A673 (cell line): ENCODE measurements around the gene CHTF18. TPM values are rescaled to one million over a fixed set of nuclear protein-coding genes. Genes with fewer than 3 reads are reported as not detected.

Experiments used
- BruUV-seq: library from RNA; stranded (reverse); fragments of 400-500 nt; replicated peaks from 2 replicates; lab custom pipeline; 2021; lab: Mats Ljungman, UMichigan
- CTCF ChIA-PET: fragments of 300-600 bp; sonication (Branson Sonifier 250); formaldehyde crosslinking; loops from one replicate; lab custom pipeline; 2022; ENCODE audit warnings: antibody characterized with exemption; lab: Charles Lee
- POLR2A ChIA-PET: fragments of 300-600 bp; sonication (Branson Sonifier 250); formaldehyde crosslinking; loops from one replicate; lab custom pipeline; 2022; ENCODE audit warnings: antibody characterized with exemption; ENCODE audit not compliant: low non-redundant PET; lab: Charles Lee
- DNase-seq: peaks from one replicate; pipeline ENCODE4 v3.0.0-alpha.2; 2015; ENCODE audit warnings: low spot score
- H3K27ac ChIP-seq: fragments of 200-600 bp; sonication (generic); 2 replicates; pipeline ENCODE4 v1.5.1; 2016; ENCODE audit warnings: mixed run types, low read depth, mild to moderate bottlenecking, mixed read lengths, antibody characterized with exemption, low read length; ENCODE audit not compliant: poor library complexity, severe bottlenecking
- H3K27me3 ChIP-seq: fragments of 200-600 bp; sonication (generic); replicated peaks from 2 replicates; pipeline ENCODE4 v1.6.1; 2017; ENCODE audit warnings: mixed run types, low read depth, mild to moderate bottlenecking, mixed read lengths, antibody characterized with exemption, low read length; ENCODE audit not compliant: insufficient read depth, poor library complexity
- H3K36me3 ChIP-seq: fragments of 200-600 bp; sonication (generic); 2 replicates; pipeline ENCODE4 v1.6.1; 2016; ENCODE audit warnings: mixed run types, mild to moderate bottlenecking, mixed read lengths, antibody characterized with exemption, low read length; ENCODE audit not compliant: insufficient read depth, poor library complexity, severe bottlenecking
- H3K4me1 ChIP-seq: fragments of 200-600 bp; sonication (generic); 2 replicates; pipeline ENCODE4 v1.6.1; 2017; ENCODE audit warnings: mixed run types, mild to moderate bottlenecking, mixed read lengths, antibody characterized with exemption, low read length; ENCODE audit not compliant: insufficient read depth, poor library complexity, severe bottlenecking
- H3K4me3 ChIP-seq: fragments of 200-600 bp; sonication (generic); 2 replicates; pipeline ENCODE4 v1.5.1; 2016; ENCODE audit warnings: low read depth, mixed run types, mild to moderate bottlenecking, mixed read lengths, low read length; ENCODE audit not compliant: poor library complexity, severe bottlenecking
- H3K9me3 ChIP-seq: fragments of 200-600 bp; sonication (generic); 2 replicates; pipeline ENCODE4 v1.6.1; 2016; ENCODE audit warnings: mixed run types, low read depth, mild to moderate bottlenecking, mixed read lengths, antibody characterized with exemption, low read length; ENCODE audit not compliant: poor library complexity, severe bottlenecking
- CTCF ChIP-seq: fragments of 300-800, 200-600 bp; sonication (generic); conservative IDR thresholded peaks from 2 replicates; pipeline ENCODE4 v1.5.1; 2017; ENCODE audit warnings: low read depth, mild to moderate bottlenecking, antibody characterized with exemption, low read length, moderate library complexity, mixed read lengths
- EZH2 ChIP-seq: fragments of 200-600 bp; sonication (generic); IDR thresholded peaks from 2 replicates; pipeline ENCODE4 v1.6.1; 2017; ENCODE audit warnings: borderline replicate concordance, low read depth, mild to moderate bottlenecking, mixed read lengths, antibody characterized with exemption, low read length; ENCODE audit not compliant: poor library complexity, severe bottlenecking
- intact Hi-C: fragments of 100-400 bp; cut with micrococcal nuclease; formaldehyde crosslinking; loops from one replicate; pipeline ENCODE4 v1.10.0; 2022; ENCODE audit not compliant: unreplicated experiment
- total RNA-seq: library from RNA; stranded (reverse); gene quantifications from 2 replicates; pipeline ENCODE4 v1.2.3, GENCODE V29; 2021

Gene CHTF18
- total RNA-seq, 1 experiment from 2014 or later: 125 TPM

- Histone ChIP-seq H3K27me3 (peaks cover 10% of the 10 kb centered on the region), H3K27ac (no peak overlapping the region), H3K4me1 (no peaks in the 10 kb centered on the region), H3K36me3 (peaks cover 5% of the 10 kb centered on the region), H3K9me3 (no peaks in the 10 kb centered on the region), H3K4me3 (no peak overlapping the region)
- ChIA-PET CTCF (no interaction called here), POLR2A (interaction anchor here (0.5 kb wide), 1 partner anchor 26 kb away, joined by 4 read pairs; no protein-coding TSS in a partner anchor)
- DNase-seq: peak; percentile 39
- BruUV-seq: no TSS peak
- intact Hi-C loops: no loop called here
- TF ChIP-seq EZH2 (no peak), CTCF (no peak)
Observed at GRCh38 chr16:782766-783403, 5.5 kb upstream of the CHTF18 start.

- BruUV-seq: no TSS peak
- H3K9me3 ChIP-seq: no peaks in the 10 kb centered on the region
- no peak overlapping the region for H3K4me3 ChIP-seq
- TF ChIP-seq CTCF (no peak), EZH2 (no peak)
- DNase-seq: no peak
- intact Hi-C loops: no loop called here
- POLR2A ChIA-PET: interaction anchor here (0.5 to 0.8 kb wide), 2 partner anchors 26 to 463 kb away, joined by 3 to 4 read pairs; no protein-coding TSS in a partner anchor
- no peaks in the 10 kb centered on the region for H3K4me1 ChIP-seq
- peaks cover 10% of the 10 kb centered on the region for H3K27me3 ChIP-seq
- no peak overlapping the region for H3K27ac ChIP-seq
- H3K36me3 ChIP-seq: peaks cover 5% of the 10 kb centered on the region
- CTCF ChIA-PET: no interaction called here
Observed at GRCh38 chr16:783404-784161, 4.8 kb upstream of the CHTF18 start.

GRCh38 chr16:784431-784830 is 4.0 kb upstream of the CHTF18 start:
- DNase-seq: no peak
- BruUV-seq: no TSS peak
- CTCF ChIA-PET: no interaction called here
- TF ChIP-seq CTCF (no peak), EZH2 (no peak)
- Histone ChIP-seq H3K4me1 (peaks cover 4% of the 10 kb centered on the region), H3K27me3 (peaks cover 10% of the 10 kb centered on the region), H3K4me3 (no peak overlapping the region), H3K9me3 (no peaks in the 10 kb centered on the region), H3K36me3 (peaks cover 5% of the 10 kb centered on the region), H3K27ac (no peak overlapping the region)
- intact Hi-C loops: no loop called here
- POLR2A ChIA-PET: no interaction called here
